H1 (cell line): ENCODE measurements around the gene BLOC1S4. TPM values are rescaled to one million over a fixed set of nuclear protein-coding genes. Genes with fewer than 3 reads are reported as not detected.

Source experiments
- CTCF ChIA-PET: fragments of 300-600 bp; sonication (Branson Sonifier 250); formaldehyde crosslinking; loops from one replicate; lab custom pipeline; 2021; ENCODE audit not compliant: partially characterized antibody; lab: Charles Lee
- POLR2A ChIA-PET: fragments of 300-600 bp; sonication (Branson Sonifier 250); formaldehyde crosslinking; loops from one replicate; lab custom pipeline; 2021; ENCODE audit warnings: inconsistent platforms; ENCODE audit not compliant: partially characterized antibody; lab: Charles Lee
- DNase-seq, 2 experiments: peaks; one replicate each; pipeline versions ENCODE4 v3.0.0 to v3.0.0-alpha.2; 2010 to 2022; ENCODE audit warnings: low spot score in 2 of 2, low read depth in 1 of 2, mixed read lengths in 1 of 2
- FAIRE-seq: peaks from 2 replicates; lab custom pipeline; 2011; peaks lifted over from hg19 to GRCh38; lab: Jason Lieb, UNC
- H2AFZ ChIP-seq: 2 replicates; pipeline ENCODE4 v1.8.1; 2012; ENCODE audit warnings: low read length, inconsistent platforms
- H2AK5ac ChIP-seq: 2 replicates; pipeline ENCODE4 v1.6.1; 2013; ENCODE audit warnings: low read depth, low read length
- H2BK120ac ChIP-seq: replicated peaks from 2 replicates; pipeline ENCODE3; 2013; ENCODE audit warnings: low read depth, low read length, inconsistent platforms
- H2BK12ac ChIP-seq: 2 replicates; pipeline ENCODE4 v1.6.1; 2013; ENCODE audit warnings: low read depth, low read length
- H2BK15ac ChIP-seq: 2 replicates; pipeline ENCODE4 v1.6.1; 2013; ENCODE audit warnings: low read length
- H2BK20ac ChIP-seq: 2 replicates; pipeline ENCODE4 v1.6.1; 2013; ENCODE audit warnings: low read length
- H2BK5ac ChIP-seq: 2 replicates; pipeline ENCODE4 v1.6.1; 2013; ENCODE audit warnings: low read depth, low read length
- H3K14ac ChIP-seq: 2 replicates; pipeline ENCODE4 v1.6.1; 2013; ENCODE audit warnings: inconsistent platforms; ENCODE audit not compliant: insufficient read length
- H3K18ac ChIP-seq: 2 replicates; pipeline ENCODE4 v1.6.1; 2013; ENCODE audit warnings: low read length; ENCODE audit errors: extremely low read depth
- H3K23ac ChIP-seq: 2 replicates; pipeline ENCODE4 v1.6.1; 2013; ENCODE audit warnings: inconsistent platforms; ENCODE audit not compliant: insufficient read length
- H3K23me2 ChIP-seq: 2 replicates; pipeline ENCODE4 v1.6.1; 2013; ENCODE audit warnings: low read depth, low read length
- H3K27ac ChIP-seq: 2 replicates; pipeline ENCODE4 v1.6.1; 2011; ENCODE audit warnings: low read depth, low read length, inconsistent platforms
- H3K27me3 ChIP-seq, 4 experiments: replicated peaks in 1 of 4; 1 replicate in 1 of 4; 2 replicates in 3 of 4; pipeline versions ENCODE4 v1.6.1 to v1.8.1; 2011 to 2013; ENCODE audit warnings: low read length in 3 of 4, mild to moderate bottlenecking in 3 of 4, inconsistent platforms in 2 of 4, mixed read lengths in 2 of 4, moderate library complexity in 1 of 4; ENCODE audit not compliant: control insufficient read depth in 3 of 4, insufficient read depth in 3 of 4; ENCODE audit errors: extremely low read depth in 1 of 4
- H3K36me3 ChIP-seq, 4 experiments: 2 replicates each; pipeline versions ENCODE4 v1.6.1 to v1.8.1; 2011 to 2013; ENCODE audit warnings: mild to moderate bottlenecking in 4 of 4, low read length in 3 of 4, moderate library complexity in 2 of 4, control low read depth in 1 of 4, inconsistent platforms in 1 of 4; ENCODE audit not compliant: insufficient read depth in 4 of 4, control insufficient read depth in 2 of 4
- H3K4ac ChIP-seq: replicated peaks from 2 replicates; pipeline ENCODE3; 2013; ENCODE audit warnings: low read length, low read depth, mixed read lengths, inconsistent platforms; ENCODE audit not compliant: insufficient read length
- H3K4me1 ChIP-seq, 4 experiments: replicated peaks in 1 of 4; 1 replicate in 1 of 4; 2 replicates in 3 of 4; pipeline versions ENCODE4 v1.6.1 to v1.8.1; 2011 to 2013; ENCODE audit warnings: low read length in 3 of 4, inconsistent platforms in 2 of 4, mixed read lengths in 1 of 4; ENCODE audit not compliant: insufficient read depth in 4 of 4, control insufficient read depth in 3 of 4
- H3K4me2 ChIP-seq, 2 experiments: 2 replicates each; pipeline versions ENCODE4 v1.6.1 to v1.8.1; 2011 to 2013; ENCODE audit warnings: low read depth in 2 of 2, low read length in 2 of 2, control low read depth in 1 of 2, inconsistent platforms in 1 of 2, mild to moderate bottlenecking in 1 of 2; ENCODE audit not compliant: insufficient read depth in 1 of 2
- H3K4me3 ChIP-seq, 4 experiments: fragments of 200-600, 300-600 bp in 1 of 4; sonication (generic), shearing (Covaris generic), sonication (Bioruptor Twin) in 1 of 4; 2 replicates each; pipeline versions ENCODE4 v1.5.1 to v1.8.1; 2011 to 2016; ENCODE audit warnings: low read length in 4 of 4, low read depth in 3 of 4, control low read depth in 2 of 4, inconsistent platforms in 2 of 4, mild to moderate bottlenecking in 2 of 4, mixed read lengths in 1 of 4, moderate library complexity in 1 of 4; ENCODE audit not compliant: insufficient read depth in 2 of 4; ENCODE audit errors: extremely low read depth in 1 of 4
- H3K56ac ChIP-seq: replicated peaks from 2 replicates; pipeline ENCODE3; 2013; ENCODE audit warnings: low read depth, mild to moderate bottlenecking, mixed read lengths, low read length, inconsistent platforms; ENCODE audit not compliant: insufficient read length
- H3K79me1 ChIP-seq: 2 replicates; pipeline ENCODE4 v1.6.1; 2013; ENCODE audit warnings: low read depth, low read length, control low read depth
- H3K79me2 ChIP-seq, 2 experiments: 2 replicates each; pipeline versions ENCODE4 v1.6.1 to v1.8.1; 2012 to 2013; ENCODE audit warnings: low read length in 2 of 2, mild to moderate bottlenecking in 2 of 2, inconsistent platforms in 1 of 2; ENCODE audit not compliant: insufficient read depth in 2 of 2, control insufficient read depth in 1 of 2
- H3K9ac ChIP-seq, 4 experiments: replicated peaks in 1 of 4; 1 replicate in 1 of 4; 2 replicates in 3 of 4; pipeline versions ENCODE4 v1.6.1 to v1.8.1; 2011 to 2013; ENCODE audit warnings: low read depth in 3 of 4, low read length in 3 of 4, control low read depth in 2 of 4, mild to moderate bottlenecking in 2 of 4, moderate library complexity in 2 of 4, inconsistent platforms in 1 of 4; ENCODE audit errors: extremely low read depth in 1 of 4
- H3K9me3 ChIP-seq, 2 experiments: 2 replicates each; pipeline versions ENCODE4 v1.6.1 to v1.8.1; 2012 to 2013; ENCODE audit warnings: mild to moderate bottlenecking in 2 of 2, moderate library complexity in 2 of 2, control low read depth in 1 of 2, inconsistent platforms in 1 of 2, low read depth in 1 of 2, low read length in 1 of 2, mixed read lengths in 1 of 2; ENCODE audit not compliant: insufficient read depth in 2 of 2
- H4K20me1 ChIP-seq, 2 experiments: replicated peaks in 1 of 2; 2 replicates each; pipeline versions ENCODE3 to v1.8.1; 2011 to 2013; ENCODE audit warnings: inconsistent platforms in 2 of 2, low read length in 2 of 2, mild to moderate bottlenecking in 1 of 2; ENCODE audit not compliant: insufficient read depth in 2 of 2, control insufficient read depth in 1 of 2
- H4K5ac ChIP-seq: 2 replicates; pipeline ENCODE4 v1.6.1; 2013; ENCODE audit warnings: low read length, low read depth, mixed read lengths, inconsistent platforms; ENCODE audit not compliant: insufficient read length
- H4K8ac ChIP-seq: 2 replicates; pipeline ENCODE4 v1.8.0; 2013; ENCODE audit warnings: mild to moderate bottlenecking, moderate library complexity, low read length, inconsistent platforms; ENCODE audit not compliant: insufficient read depth; ENCODE audit errors: extremely low read depth
- H4K91ac ChIP-seq: replicated peaks from 2 replicates; pipeline ENCODE3; 2013; ENCODE audit warnings: low read length, mixed read lengths, inconsistent platforms; ENCODE audit not compliant: insufficient read length
- YY1 ChIP-seq: IDR thresholded peaks from 2 replicates; pipeline ENCODE4 v1.6.1; 2011; ENCODE audit warnings: low read depth, mild to moderate bottlenecking, low read length
- WGBS, 2 experiments: shearing (Covaris generic) in 1 of 2; methylation state at CpG; one replicate each; pipeline versions ENCODE4 v1.1.6 to v1.1.7; 2013 to 2015; ENCODE audit warnings: low lambda C conversion rate in 2 of 2, mixed read lengths in 2 of 2, inconsistent platforms in 1 of 2, low coverage in 1 of 2, missing lambda C conversion rate in 1 of 2; ENCODE audit not compliant: insufficient replicate concordance in 2 of 2, insufficient coverage in 1 of 2, insufficient read length in 1 of 2; ENCODE audit errors: extremely low coverage in 1 of 2, missing lambda C conversion rate in 1 of 2; 5-methylcytosine and 5-hydroxymethylcytosine counted together
- polyA plus RNA-seq, 7 experiments: library from polyadenylated mRNA; depleted of rRNA in 3 of 7; stranded (reverse) in 5 of 7; unstranded in 2 of 7; fragments of >200 nt in 5 of 7; fragments of 200-250 nt in 2 of 7; gene quantifications; 1 replicate in 5 of 7; 2 replicates in 1 of 7; 4 replicates in 1 of 7; pipeline versions ENCODE4 v1.2.1 to v1.2.3, GENCODE V29; 2011 to 2013; ENCODE audit warnings: missing spikeins in 2 of 7, mixed read lengths in 2 of 7
- total RNA-seq: library from RNA; stranded (reverse); fragmentation: NEBNext Ultra II Directional; extraction: Animal tissue kit (Norgen Biotek cat#: 25700); gene quantifications from 2 replicates; pipeline ENCODE4 v1.2.1, GENCODE V29; 2021

Gene BLOC1S4
- total and polyA plus RNA-seq, 2 of the 8 experiments (the other 6 are each of a cell fraction or from before 2014, with no cell fraction given) = 19.1 to 27.8 TPM

- H2AFZ ChIP-seq = no peak overlapping the region
- H3K4ac ChIP-seq = no peak overlapping the region
- H3K27ac ChIP-seq = no peak overlapping the region
- no peak overlapping the region for H2BK5ac ChIP-seq
- H3K9ac ChIP-seq = no peak overlapping the region
- no peaks in the 10 kb centered on the region for H3K36me3 ChIP-seq
- H3K79me1 ChIP-seq = no peaks in the 10 kb centered on the region
- no peak overlapping the region for H4K91ac ChIP-seq
- H3K9me3 ChIP-seq = no peaks in the 10 kb centered on the region
- no peak overlapping the region for H3K4me2 ChIP-seq
- H4K5ac ChIP-seq = no peak overlapping the region
- H3K27me3 ChIP-seq = no peaks in the 10 kb centered on the region
- no peak overlapping the region for H3K14ac ChIP-seq
- 90% methylated on average over 16 of the region's 16 CpGs; no CpG with 5 or more reads in 1 of the 2 experiments for WGBS, 2 experiments
- ChIA-PET POLR2A (interaction anchor here (0.7 kb wide), 1 partner anchor 169 kb away, joined by 3 read pairs; no protein-coding TSS in a partner anchor), CTCF (interaction anchor here (0.6 to 1.3 kb wide), 4 partner anchors 9 to 337 kb away, joined by 3 to 4 read pairs (median 3); no protein-coding TSS in a partner anchor)
- no peaks in the 10 kb centered on the region for H4K20me1 ChIP-seq
- no peak overlapping the region for H3K56ac ChIP-seq
- no peaks in the 10 kb centered on the region for H3K79me2 ChIP-seq
- TF ChIP-seq YY1 = no peak
- no peak overlapping the region for H2AK5ac ChIP-seq
- 0 out of 2 replicates have a peak overlapping the region, but pooled peaks have one; percentile 4 for H4K8ac ChIP-seq
- FAIRE-seq = no peak
- no peak overlapping the region for H3K4me3 ChIP-seq
- H3K18ac ChIP-seq = no peak overlapping the region
- no peaks in the 10 kb centered on the region; a peak in 1 of 7 replicates for H3K4me1 ChIP-seq
- no peak overlapping the region for H3K23ac ChIP-seq
- H3K23me2 ChIP-seq = no peaks in the 10 kb centered on the region
- DNase-seq = no peak
- H2BK12ac ChIP-seq = no peak overlapping the region; the same call in 1 of the 2 replicates
- no peak overlapping the region for H2BK15ac ChIP-seq
- H2BK20ac ChIP-seq = no peak overlapping the region
- H2BK120ac ChIP-seq = no peak overlapping the region
Measured at GRCh38 chr4:6734165-6734786, 18.3 kb downstream of the BLOC1S4 start.
